ENCODE results near the gene ELMOD3.
"Not testable (repeated sequence)": the region's sequence is repeated elsewhere in the genome, so short reads cannot be mapped to it uniquely, and the experiment has no call there.

The ELMOD3 gene

GRCh38 chr2:85405201-85406059 lies 50.9 kb downstream of the ELMOD3 start:
- peak; percentile 43 to 87 for DNase-seq

- peak; percentile 40 to 42 for DNase-seq
Measured at GRCh38 chr2:85409845-85410583, 55.4 kb downstream of the ELMOD3 start, which contains the start of gene CAPG. TSS of gene CAPG (minus strand) at chr2:85410366. CDS start at chr2:85402145, 8,221 bp downstream.

- DNase-seq = no peak
Measured at GRCh38 chr2:85410584-85411404, 56.2 kb downstream of the ELMOD3 start.

- DNase-seq = no peak
Measured at GRCh38 chr2:85411405-85411748, 56.8 kb downstream of the ELMOD3 start.

GRCh38 chr2:85413592-85414420 lies 59.2 kb downstream of the ELMOD3 start:
- peak; percentile 16 to 18 for DNase-seq

- not testable (repeated sequence) for DNase-seq
Measured at GRCh38 chr2:85414421-85414759, 59.8 kb downstream of the ELMOD3 start.

- DNase-seq = no peak
Measured at GRCh38 chr2:85414761-85415553, 60.4 kb downstream of the ELMOD3 start.

GRCh38 chr2:85415980-85416650 lies 61.5 kb downstream of the ELMOD3 start:
- no peak for DNase-seq

GRCh38 chr2:85418132-85419008 lies 63.8 kb downstream of the ELMOD3 start, which contains the start of gene SH2D6:
TSS of gene SH2D6 (plus strand) at chr2:85418714. CDS start at chr2:85429466, 10,752 bp downstream.
- DNase-seq = peak; percentile 75 to 83

GRCh38 chr2:85419009-85419675 lies 64.6 kb downstream of the ELMOD3 start:
- DNase-seq = no peak

- peak; percentile 81 to 90 for DNase-seq
Measured at GRCh38 chr2:85420536-85421259, 66.1 kb downstream of the ELMOD3 start.

- DNase-seq = no peak
Measured at GRCh38 chr2:85421260-85422071, 66.9 kb downstream of the ELMOD3 start.

- DNase-seq = no peak
Measured at GRCh38 chr2:85422072-85422457, 67.5 kb downstream of the ELMOD3 start.

- DNase-seq = no peak
Measured at GRCh38 chr2:85423525-85423924, 69.0 kb downstream of the ELMOD3 start.

GRCh38 chr2:85425588-85425987 lies 71.0 kb downstream of the ELMOD3 start:
- no peak for DNase-seq

- no peak for DNase-seq
Measured at GRCh38 chr2:85427300-85427835, 72.8 kb downstream of the ELMOD3 start.

- peak in 1 of 2 donors; percentile 13 for DNase-seq
Measured at GRCh38 chr2:85428343-85428881, 73.8 kb downstream of the ELMOD3 start.
